GM21526 (cell line): ENCODE measurements around the gene CADM2.
"Not testable (repeated sequence)": the region's sequence is repeated elsewhere in the genome, so short reads cannot be mapped to it uniquely, and the experiment has no call there.

ENCODE experiments used
- ATAC-seq: cut with Tn5 transposase; IDR thresholded peaks from one replicate; pipeline ENCODE4 v1.9.1; 2021; ENCODE audit warnings: moderate library complexity; ENCODE audit not compliant: unreplicated experiment, low FRiP score

CADM2 gene

DNA sequence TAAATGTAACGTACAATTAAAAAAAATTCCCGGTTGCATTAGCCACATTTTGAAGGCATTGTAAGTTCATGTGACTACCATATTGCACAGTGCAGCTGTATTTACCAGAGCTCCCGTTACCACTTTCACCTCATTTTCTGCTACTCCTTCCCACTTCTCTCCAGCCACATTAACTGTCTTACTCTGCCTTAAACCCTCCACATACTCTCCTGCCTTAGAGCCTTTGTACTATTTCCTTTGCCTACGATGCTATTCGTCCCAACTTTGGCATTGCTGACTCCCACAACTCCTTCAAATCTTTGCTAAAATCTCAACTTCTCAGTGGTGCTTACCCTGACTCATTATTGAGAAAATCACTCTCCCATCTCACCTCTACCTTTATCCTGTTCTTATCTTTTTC is 115.2 kb downstream of the CADM2 start:
- ATAC-seq: no peak

DNA sequence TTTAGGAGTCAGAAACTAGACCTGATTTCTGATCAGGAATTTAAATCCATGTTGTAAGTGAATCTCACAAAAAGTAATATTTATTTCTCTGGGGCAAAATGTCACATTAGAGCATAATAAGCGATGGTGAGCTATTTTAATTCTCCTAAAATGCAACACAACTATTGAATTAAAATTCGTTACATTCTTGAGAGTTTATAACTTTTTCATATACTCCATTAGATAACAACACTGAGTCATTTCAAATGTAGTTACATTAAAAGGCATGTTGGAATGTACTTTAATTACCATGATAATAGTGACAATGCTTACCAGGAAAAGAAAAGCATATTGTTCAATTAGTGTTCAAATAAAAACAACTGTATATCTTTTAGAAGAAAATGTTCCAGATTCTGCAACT is 116.9 kb downstream of the CADM2 start:
- ATAC-seq: no peak

- ATAC-seq: no peak
These were observed 118.2 kb downstream of the CADM2 start for GRCh38 chr3:85077018-85077417.

GRCh38 chr3:85081191-85081906 is 122.6 kb downstream of the CADM2 start:
- no peak for ATAC-seq

DNA sequence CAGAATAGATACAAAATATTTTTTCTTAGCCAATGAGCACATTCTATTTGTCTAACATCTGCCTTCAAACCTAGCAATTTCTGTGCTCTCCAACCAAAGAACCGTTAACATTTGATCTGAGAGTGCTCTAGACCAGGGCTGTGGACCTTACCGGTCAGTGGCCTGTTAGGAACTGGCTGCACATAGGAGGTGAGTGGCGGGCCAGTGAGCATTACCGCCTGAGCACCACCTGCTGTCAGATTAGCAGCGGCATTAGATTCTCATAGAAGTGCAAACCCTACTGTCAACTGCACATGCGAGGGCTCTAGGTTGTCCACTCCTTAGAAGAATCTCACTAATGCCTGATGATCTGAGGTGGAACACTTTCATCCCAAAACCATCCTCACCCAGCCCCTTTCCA is 131.7 kb downstream of the CADM2 start:
- ATAC-seq: no peak

DNA sequence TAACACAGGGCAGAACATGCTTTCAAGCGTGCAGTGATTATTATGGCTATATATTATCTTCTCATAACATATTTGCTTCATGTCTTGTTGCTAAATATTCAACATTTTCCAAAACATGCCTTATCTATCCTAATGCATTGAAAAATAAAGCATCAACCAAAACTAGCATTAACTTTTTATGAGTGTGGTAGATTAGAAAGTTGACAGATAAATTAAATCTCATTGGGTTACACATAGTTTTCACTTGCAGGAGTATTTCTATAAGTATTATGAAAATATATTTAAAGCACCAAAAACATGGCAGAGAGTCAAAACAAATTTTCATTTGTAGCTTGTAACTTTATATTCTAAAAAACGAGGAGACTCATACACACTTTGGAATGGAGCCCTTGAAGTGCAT is 141.5 kb downstream of the CADM2 start:
- ATAC-seq: no peak

DNA sequence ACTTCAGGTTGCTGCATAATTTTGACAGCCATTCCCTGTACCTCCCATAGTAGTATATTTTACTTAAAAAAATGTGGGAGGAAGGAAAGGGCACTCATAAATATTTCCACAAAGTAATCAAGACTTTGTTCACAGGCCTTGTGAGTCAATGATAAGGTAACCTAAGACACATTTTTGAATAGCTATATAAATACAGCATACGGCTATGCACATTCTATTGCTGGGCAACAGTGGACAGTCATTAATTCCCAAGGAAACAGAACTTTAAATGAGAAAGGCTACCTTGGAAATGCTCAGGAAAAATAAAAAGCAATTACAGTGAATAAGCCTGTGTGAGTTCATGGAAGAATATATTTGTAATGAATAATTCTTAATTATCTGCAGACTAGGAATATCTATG is 144.0 kb downstream of the CADM2 start:
- no peak for ATAC-seq

DNA sequence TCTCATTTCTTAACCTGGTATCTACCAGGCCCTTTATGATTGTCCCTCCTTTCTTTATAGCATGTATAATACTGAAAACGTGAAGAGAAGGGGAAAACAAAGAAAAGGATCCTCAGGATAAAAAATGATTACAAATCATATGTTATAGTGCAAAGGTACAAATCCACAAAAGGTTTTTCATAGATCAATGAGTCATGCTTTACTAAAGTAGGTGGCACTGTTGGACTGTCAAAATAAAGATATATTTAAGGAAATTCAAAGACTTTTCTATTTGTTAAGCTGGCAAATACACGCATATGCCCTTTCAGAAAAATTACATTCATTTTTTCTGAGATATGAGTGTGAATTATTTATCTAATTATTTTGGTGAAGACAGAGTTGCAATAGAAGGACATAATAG is 151.6 kb downstream of the CADM2 start:
- no peak for ATAC-seq

DNA sequence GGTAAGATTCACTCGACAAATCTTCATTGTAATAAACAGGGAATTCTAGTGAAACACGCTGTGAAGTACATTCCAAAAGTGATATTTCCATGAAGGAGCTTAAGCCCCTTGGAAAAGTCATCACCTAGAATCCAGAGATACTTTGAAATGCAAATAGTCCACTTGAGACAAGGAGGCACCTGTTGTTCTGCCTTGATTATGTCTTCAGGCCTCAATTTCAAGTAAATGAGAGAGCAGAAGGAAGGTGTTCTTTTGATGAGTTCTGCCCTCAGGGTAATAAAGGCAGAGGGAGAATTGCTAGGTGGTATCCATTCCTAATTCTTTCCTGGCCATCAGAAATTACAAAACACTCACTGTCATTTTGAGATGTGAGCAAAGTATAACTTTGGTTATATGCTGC is 162.1 kb downstream of the CADM2 start:
- ATAC-seq: no peak

- ATAC-seq: not testable (repeated sequence)
These were observed 174.1 kb downstream of the CADM2 start for GRCh38 chr3:85132864-85133263.

GRCh38 chr3:85133691-85134420 is 175.1 kb downstream of the CADM2 start:
- not testable (repeated sequence) for ATAC-seq

DNA sequence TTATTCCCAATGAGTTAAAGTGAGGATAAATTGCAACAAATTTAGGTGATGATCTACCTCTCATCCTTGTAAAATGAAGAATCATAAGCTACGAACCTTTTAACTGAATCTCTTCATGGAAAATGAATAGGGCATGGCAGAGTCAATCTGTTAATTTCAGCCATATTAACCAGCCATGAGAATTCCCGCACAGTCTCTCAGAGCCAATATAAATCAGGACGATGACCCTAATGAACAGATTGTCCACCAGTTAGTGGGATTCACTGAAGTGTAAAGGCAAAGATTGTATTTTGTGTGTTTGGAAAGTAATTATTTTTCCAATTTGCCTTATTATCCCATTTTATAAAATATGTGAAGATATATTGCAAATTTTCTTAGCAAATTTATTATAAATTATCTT is 183.8 kb downstream of the CADM2 start:
- ATAC-seq: no peak

GRCh38 chr3:85148036-85148435 is 189.2 kb downstream of the CADM2 start:
- ATAC-seq: no peak

DNA sequence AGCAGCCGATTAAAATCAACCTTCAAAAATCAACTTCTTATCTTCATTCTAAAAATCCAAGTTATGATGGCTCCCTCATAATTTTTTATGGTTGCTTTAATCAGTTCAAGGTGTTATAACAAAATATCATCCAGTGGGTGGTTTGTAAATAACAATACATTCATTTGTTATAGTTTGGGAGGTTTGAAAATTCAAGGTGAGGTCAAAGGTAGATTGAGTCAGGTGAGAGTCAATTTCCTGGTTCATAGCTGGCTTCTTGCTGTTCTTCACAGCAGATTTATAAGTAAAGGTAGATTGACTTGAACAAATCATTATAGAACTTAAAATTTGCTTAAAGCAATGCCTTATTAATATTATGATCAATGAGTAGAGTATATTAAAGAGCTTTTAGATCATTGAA is 192.8 kb downstream of the CADM2 start:
- no peak for ATAC-seq

DNA sequence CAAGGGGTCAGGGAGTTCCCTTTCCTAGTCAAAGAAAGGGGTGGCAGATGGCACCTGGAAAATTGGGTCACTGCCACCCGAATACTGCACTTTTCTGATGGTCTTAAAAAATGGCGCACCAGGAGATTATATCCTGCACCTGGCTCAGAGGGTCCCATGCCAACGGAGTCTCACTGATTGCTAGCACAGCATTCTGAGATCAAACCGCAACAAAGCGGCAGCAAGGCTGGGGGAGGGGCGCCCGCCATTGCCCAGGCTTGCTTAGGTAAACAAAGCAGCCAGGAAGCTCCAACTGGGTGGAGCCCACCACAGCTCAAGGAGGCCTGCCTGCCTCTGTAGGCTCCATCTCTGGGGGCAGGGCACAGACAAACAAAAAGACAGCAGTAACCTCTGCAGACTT is 194.5 kb downstream of the CADM2 start:
- ATAC-seq: not testable (repeated sequence)

DNA sequence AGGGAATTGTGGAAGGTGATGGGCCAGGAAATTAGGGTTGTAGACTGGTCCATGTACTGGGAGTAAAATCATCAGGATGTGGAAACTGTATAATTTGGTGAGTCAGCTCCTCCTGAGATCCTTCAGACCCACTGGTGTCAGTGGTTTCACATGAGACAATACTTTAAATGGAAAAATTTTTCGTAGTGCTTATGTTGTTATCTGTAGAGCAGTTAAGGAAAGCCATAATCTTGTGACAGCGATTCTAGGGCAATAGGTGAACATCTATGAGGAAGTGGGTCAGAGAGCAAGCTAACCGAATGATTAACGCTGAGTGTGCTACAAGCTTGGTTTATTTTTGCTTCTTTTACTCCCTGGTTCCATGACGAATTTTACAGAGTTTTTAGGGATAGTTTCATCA is 200.6 kb downstream of the CADM2 start:
- ATAC-seq: no peak

DNA sequence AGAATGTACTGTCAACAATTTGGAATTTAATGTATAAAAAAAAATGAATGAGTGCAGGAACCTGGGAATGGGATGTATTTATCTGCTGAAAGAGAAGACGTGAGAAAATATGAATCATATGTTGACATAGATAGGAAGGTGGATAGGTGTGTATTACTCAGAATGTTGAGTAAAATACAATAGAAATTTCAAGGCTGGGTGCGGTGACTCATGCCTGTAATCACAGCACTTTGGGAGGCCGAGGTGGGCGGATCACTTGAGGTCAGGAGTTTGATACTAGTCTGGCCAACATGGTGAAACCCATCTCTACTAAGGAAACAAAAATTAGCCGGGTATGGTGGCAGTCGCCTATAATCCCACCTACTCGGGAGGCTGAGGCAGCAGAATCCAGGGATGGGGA is 202.8 kb downstream of the CADM2 start:
- no peak for ATAC-seq

GRCh38 chr3:85162905-85163304 is 204.1 kb downstream of the CADM2 start:
- ATAC-seq: no peak

DNA sequence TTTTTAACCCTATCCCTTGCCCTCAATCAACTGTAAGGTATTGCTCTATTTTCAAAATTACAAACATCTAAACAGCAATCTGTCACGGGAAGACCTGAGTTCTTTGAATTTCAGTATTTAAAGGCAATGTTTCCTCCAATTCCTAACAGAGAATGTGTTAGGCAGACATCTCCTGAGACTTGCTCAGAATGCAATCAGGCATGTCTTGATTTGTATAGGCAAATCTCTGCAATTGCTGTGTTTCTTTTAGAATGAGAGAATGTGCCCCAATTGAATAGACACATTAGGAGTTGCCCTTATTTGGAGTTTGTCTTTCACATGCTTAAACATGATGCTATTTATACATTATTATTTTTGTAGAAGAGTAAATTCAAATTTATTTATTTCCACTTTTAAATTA is 205.6 kb downstream of the CADM2 start:
- ATAC-seq: no peak

DNA sequence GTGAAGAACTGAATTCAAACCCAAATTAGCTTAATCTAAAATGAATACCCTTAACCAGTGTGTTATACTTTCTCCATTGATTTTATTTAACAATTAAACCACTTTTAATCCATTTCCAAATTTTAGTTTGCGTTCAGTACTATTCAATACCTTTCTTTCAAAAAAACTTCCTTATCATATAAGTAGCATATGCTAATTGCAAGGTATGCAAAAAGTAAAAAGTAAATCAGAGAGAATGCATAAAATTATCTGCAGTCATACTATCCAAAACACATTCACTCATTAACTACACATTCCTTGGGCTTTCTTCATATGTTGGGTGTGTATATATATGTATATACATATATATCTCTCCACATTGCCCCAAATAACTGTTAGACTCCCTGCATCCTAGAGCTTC is 208.8 kb downstream of the CADM2 start:
- ATAC-seq: no peak

DNA sequence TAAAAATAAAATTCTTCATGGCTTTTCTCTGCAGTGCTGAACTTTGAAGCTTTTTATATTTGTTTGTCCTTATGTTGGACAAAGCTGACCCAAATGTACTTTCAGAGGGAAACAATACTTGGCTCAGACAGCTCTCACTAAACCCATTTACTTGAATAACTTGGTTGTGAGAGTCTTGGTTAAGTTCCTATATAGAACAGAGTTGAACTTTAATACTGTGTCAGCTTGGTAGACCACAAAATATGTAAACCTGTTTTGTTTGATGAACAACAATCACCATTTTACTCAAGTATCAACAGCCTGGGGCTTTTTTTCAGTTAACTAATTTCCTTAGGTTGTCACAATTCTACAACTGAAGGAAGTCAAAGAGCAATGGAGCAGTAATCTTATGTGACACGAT is 211.9 kb downstream of the CADM2 start:
- no peak for ATAC-seq

- no peak for ATAC-seq
These were observed 213.2 kb downstream of the CADM2 start for GRCh38 chr3:85171976-85172375.
